Erythroblast (primary cell): ENCODE measurements around the gene SWI5.

Source experiments
- GATA1 ChIP-seq: IDR thresholded peaks from 2 replicates; pipeline ENCODE4 v1.6.1; 2011; ENCODE audit warnings: low read depth, mild to moderate bottlenecking, control low read depth, low read length, moderate library complexity
- POLR2A ChIP-seq: IDR thresholded peaks from 2 replicates; pipeline ENCODE4 v1.6.1; 2011; ENCODE audit warnings: mild to moderate bottlenecking, low read length

GRCh38 chr9:128309551-128309950, 33.5 kb downstream of the SWI5 start:
- TF ChIP-seq POLR2A (no peak), GATA1 (no peak)
